Central memory CD4-positive, alpha-beta T cell (primary cell): ENCODE data around the gene PCSK6.

ENCODE experiments used
- DNase-seq: peaks from one replicate; pipeline ENCODE4 v3.0.0; 2022

The PCSK6 gene

GRCh38 chr15:101353240-101353639, 136.3 kb downstream of the PCSK6 start:
- DNase-seq, result no peak

GRCh38 chr15:101351736-101352135, 137.8 kb downstream of the PCSK6 start:
- no peak for DNase-seq

- DNase-seq, result no peak
These were observed 140.2 kb downstream of the PCSK6 start for GRCh38 chr15:101349047-101349951.

GRCh38 chr15:101348643-101349042, 140.9 kb downstream of the PCSK6 start:
- DNase-seq, result no peak

GRCh38 chr15:101348015-101348414, 141.5 kb downstream of the PCSK6 start:
- DNase-seq, result no peak

- DNase-seq, result no peak
These were observed 142.1 kb downstream of the PCSK6 start for GRCh38 chr15:101347454-101347853.

- no peak for DNase-seq
These were observed 142.6 kb downstream of the PCSK6 start for GRCh38 chr15:101346928-101347327.

GRCh38 chr15:101342056-101342455, 147.5 kb downstream of the PCSK6 start:
- DNase-seq, result no peak

- no peak for DNase-seq
These were observed 150.9 kb downstream of the PCSK6 start for GRCh38 chr15:101338502-101339057.

GRCh38 chr15:101337976-101338375, 151.5 kb downstream of the PCSK6 start:
- DNase-seq, result no peak

GRCh38 chr15:101333907-101334789, 155.4 kb downstream of the PCSK6 start:
- peak; percentile 71 for DNase-seq

GRCh38 chr15:101332061-101332467, 157.4 kb downstream of the PCSK6 start:
- no peak for DNase-seq

GRCh38 chr15:101329867-101330380, 159.6 kb downstream of the PCSK6 start:
- no peak for DNase-seq

- no peak for DNase-seq
These were observed 160.1 kb downstream of the PCSK6 start for GRCh38 chr15:101329309-101329863.

- no peak for DNase-seq
These were observed 161.5 kb downstream of the PCSK6 start for GRCh38 chr15:101328001-101328400.

GRCh38 chr15:101327147-101327740, 162.3 kb downstream of the PCSK6 start:
- no peak for DNase-seq

- DNase-seq, result no peak
These were observed 162.9 kb downstream of the PCSK6 start for GRCh38 chr15:101326462-101327146.

GRCh38 chr15:101326026-101326315, 163.5 kb downstream of the PCSK6 start:
- DNase-seq, result no peak

GRCh38 chr15:101325263-101326025, 164.1 kb downstream of the PCSK6 start:
- no peak for DNase-seq

- DNase-seq, result no peak
These were observed 164.9 kb downstream of the PCSK6 start for GRCh38 chr15:101324524-101325177.
